Mesothelial cell of epicardium (in vitro differentiated cells): Measurements from ENCODE around the gene GALNS. TPM values are rescaled to one million over a fixed set of nuclear protein-coding genes. Genes with fewer than 3 reads are reported as not detected.

Experiments used
- DNase-seq, 2 experiments: peaks; one replicate each; pipeline ENCODE4 v3.0.0; 2021; ENCODE audit warnings: low spot score in 2 of 2; ENCODE audit not compliant: unreplicated experiment in 2 of 2
- H3K27ac Mint-ChIP-seq: 2 replicates; pipeline ENCODE4 v1.8.0; 2021; ENCODE audit warnings: mixed read lengths
- H3K27me3 Mint-ChIP-seq: 2 replicates; pipeline ENCODE4 v1.8.0; 2021; ENCODE audit warnings: low read depth, mixed read lengths
- H3K36me3 Mint-ChIP-seq: 2 replicates; pipeline ENCODE4 v1.8.0; 2021; ENCODE audit warnings: mixed read lengths
- H3K4me1 Mint-ChIP-seq: 2 replicates; pipeline ENCODE4 v1.8.0; 2021; ENCODE audit warnings: mixed read lengths
- H3K4me3 Mint-ChIP-seq: 2 replicates; pipeline ENCODE4 v1.8.0; 2021; ENCODE audit warnings: mild to moderate bottlenecking, moderate library complexity, mixed read lengths
- H3K9me3 Mint-ChIP-seq: 2 replicates; pipeline ENCODE4 v1.8.0; 2021; ENCODE audit warnings: mixed read lengths
- CTCF ChIP-seq: fragments of 200-600 bp; sonication (generic); IDR thresholded peaks from one replicate; pipeline ENCODE4 v1.5.0; 2021; ENCODE audit warnings: antibody characterized with exemption; ENCODE audit not compliant: unreplicated experiment
- total RNA-seq: library from RNA; stranded (reverse); gene quantifications from 3 replicates; pipeline ENCODE4 v1.2.1, GENCODE V29; 2021

GALNS gene
- total RNA-seq, 1 donor from 2014 or later, result 42.4 TPM

- no peak for DNase-seq
- Mint-ChIP-seq H3K27me3 (no peaks in the 10 kb centered on the region), H3K36me3 (no peaks in the 10 kb centered on the region), H3K9me3 (no peaks in the 10 kb centered on the region), H3K4me1 (peaks cover 13% of the 10 kb centered on the region), H3K4me3 (peak overlapping the region; percentile 78), H3K27ac (no peak overlapping the region)
- TF ChIP-seq CTCF, result no peak
Measured at GRCh38 chr16:88809676-88810165, 47.0 kb downstream of the GALNS start.

DNA sequence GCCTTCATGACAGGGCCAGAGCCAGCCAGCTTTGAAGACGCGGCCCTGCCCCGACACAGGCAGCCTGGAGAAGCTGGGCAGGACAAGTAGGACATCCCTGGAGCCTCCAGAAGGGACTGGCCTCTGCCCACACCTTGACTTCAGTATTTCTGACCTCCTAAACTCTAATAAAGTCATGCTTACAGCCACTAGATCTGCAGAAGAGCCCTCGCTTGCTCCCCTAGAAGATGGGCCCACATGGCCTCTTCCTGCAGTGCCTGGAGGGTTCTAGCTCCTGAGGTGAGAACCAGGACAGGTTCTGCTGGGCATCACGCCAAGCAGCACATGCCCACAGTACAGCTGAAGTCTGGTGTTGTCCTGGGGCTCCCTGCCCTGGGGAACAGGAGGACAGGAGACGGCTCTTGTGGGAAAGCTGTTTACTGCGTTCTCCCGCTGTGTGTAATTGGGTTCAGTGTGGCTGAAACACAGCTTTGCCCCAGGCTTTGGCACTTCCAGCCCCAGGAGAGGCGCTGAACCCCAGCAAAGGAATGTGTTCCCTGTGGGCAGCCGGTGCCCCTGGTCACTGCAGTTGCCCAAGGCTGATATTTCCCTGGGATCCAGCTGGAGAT, 47.6 kb downstream of the GALNS start:
- H3K27ac Mint-ChIP-seq, result no peak overlapping the region
- no peak for TF ChIP-seq CTCF
- H3K36me3 Mint-ChIP-seq, result no peaks in the 10 kb centered on the region
- H3K4me3 Mint-ChIP-seq, result peak overlapping the region; percentile 30
- no peaks in the 10 kb centered on the region for H3K27me3 Mint-ChIP-seq
- DNase-seq, result no peak
- no peaks in the 10 kb centered on the region for H3K9me3 Mint-ChIP-seq
- H3K4me1 Mint-ChIP-seq, result peaks cover 13% of the 10 kb centered on the region

DNA sequence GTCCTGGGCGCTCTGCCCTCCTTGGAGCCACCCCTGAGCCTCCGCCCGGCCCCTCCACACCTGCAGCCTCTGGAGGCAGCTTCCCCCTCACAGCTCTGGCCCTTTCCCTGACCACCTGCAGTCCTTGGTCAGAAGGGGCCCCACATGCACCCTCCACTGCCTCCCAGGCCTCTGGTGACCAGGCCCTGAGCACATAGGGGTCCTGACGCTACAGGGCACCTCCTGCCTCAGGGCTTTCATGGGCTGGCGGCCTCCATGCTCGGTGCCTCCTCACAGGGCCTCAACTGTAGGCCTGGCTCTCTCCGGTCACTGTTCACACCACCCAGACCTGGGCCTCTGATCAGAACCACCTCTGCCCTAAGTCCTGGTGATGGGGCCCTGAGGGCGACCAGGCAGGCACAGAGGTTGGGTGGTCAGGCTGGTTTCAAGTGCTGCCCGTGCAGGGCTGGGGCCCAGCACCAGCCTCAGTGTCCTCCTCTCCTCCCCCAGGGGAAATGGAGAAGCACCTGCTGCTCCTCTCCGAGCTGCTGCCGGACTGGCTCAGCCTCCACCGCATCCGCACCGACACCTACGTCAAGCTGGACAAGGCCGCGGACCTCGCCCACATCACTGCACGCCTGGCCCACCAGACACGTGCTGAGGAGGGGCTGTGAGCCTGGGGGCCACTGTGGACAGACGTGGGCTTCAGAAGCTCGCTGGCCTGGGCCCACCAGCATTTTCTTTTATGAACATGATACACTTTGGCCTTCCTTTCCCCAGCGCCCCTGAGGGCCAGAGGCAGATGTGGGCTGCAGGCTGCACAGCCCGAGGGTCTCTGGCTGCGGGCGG, 48.9 kb downstream of the GALNS start:
- no peak for TF ChIP-seq CTCF
- Mint-ChIP-seq H3K4me3 (no peak overlapping the region), H3K36me3 (no peaks in the 10 kb centered on the region), H3K27ac (no peak overlapping the region), H3K9me3 (no peaks in the 10 kb centered on the region), H3K27me3 (no peaks in the 10 kb centered on the region), H3K4me1 (peaks cover 13% of the 10 kb centered on the region)
- no peak for DNase-seq

- Mint-ChIP-seq H3K9me3 (no peaks in the 10 kb centered on the region), H3K4me1 (peaks cover 13% of the 10 kb centered on the region), H3K4me3 (no peak overlapping the region), H3K27ac (no peak overlapping the region), H3K36me3 (no peaks in the 10 kb centered on the region), H3K27me3 (no peaks in the 10 kb centered on the region)
- no peak for DNase-seq
- TF ChIP-seq CTCF, result no peak
Measured at GRCh38 chr16:88807142-88807625, 49.6 kb downstream of the GALNS start.

DNA sequence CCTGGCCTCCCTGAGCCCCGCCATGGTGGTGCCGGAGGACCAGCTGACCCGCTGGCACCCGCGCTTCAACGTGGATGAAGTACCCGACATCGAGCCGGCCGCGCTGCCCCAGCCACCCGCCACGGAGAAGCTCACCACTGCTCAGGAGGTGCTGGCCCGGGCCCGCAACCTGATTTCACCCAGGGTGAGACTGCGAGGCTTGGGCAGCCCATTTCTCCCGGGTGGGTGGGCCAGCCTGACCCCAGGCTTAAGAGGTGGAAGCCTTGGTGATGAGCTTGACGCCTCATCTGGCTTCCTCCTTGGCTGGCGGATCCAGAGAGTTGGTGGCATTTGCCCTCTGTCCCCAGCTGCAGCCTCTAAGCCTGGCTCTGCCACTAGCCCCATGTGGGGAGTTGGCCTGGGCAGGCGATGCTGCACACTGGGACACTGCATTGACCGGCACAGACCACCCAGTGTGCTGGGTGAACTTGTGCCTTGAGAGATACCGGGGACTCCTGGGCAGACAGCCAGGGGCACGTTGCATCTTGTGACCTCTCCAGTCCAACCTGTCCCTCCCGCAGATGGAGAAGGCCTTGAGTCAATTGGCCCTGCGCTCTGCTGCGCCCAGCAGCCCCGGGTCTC, 50.1 kb downstream of the GALNS start:
- Mint-ChIP-seq H3K36me3 (no peaks in the 10 kb centered on the region), H3K9me3 (no peaks in the 10 kb centered on the region), H3K4me1 (peaks cover 11% of the 10 kb centered on the region), H3K27me3 (no peaks in the 10 kb centered on the region), H3K4me3 (no peak overlapping the region), H3K27ac (no peak overlapping the region)
- DNase-seq, result no peak
- no peak for TF ChIP-seq CTCF
